Activated naive CD8-positive, alpha-beta T cell (primary cell): Measurements from ENCODE around the gene DTHD1.
A peak's percentile ranks its signal among the peaks of the same experiment; 100 is the strongest.

Experiments
- H3K27ac Mint-ChIP-seq: one replicate; pipeline ENCODE4 v1.8.0; 2021; ENCODE audit warnings: mixed read lengths
- H3K27me3 Mint-ChIP-seq: one replicate; pipeline ENCODE4 v1.8.0; 2021; ENCODE audit warnings: mixed read lengths
- H3K36me3 Mint-ChIP-seq: one replicate; pipeline ENCODE4 v1.8.0; 2021; ENCODE audit warnings: mixed read lengths
- H3K4me1 Mint-ChIP-seq: one replicate; pipeline ENCODE4 v1.8.0; 2021; ENCODE audit warnings: low read depth, mixed read lengths
- H3K4me3 Mint-ChIP-seq: one replicate; pipeline ENCODE4 v1.8.0; 2021; ENCODE audit warnings: mild to moderate bottlenecking, mixed read lengths
- H3K9me3 Mint-ChIP-seq: one replicate; pipeline ENCODE4 v1.8.0; 2021; ENCODE audit warnings: low read depth, mixed read lengths

Gene DTHD1

GRCh38 chr4:36388710-36389109, 107.3 kb downstream of the DTHD1 start:
- no peak overlapping the region for H3K4me3 Mint-ChIP-seq
- peaks cover 40% of the 10 kb centered on the region for H3K4me1 Mint-ChIP-seq
- no peaks in the 10 kb centered on the region for H3K27me3 Mint-ChIP-seq
- H3K9me3 Mint-ChIP-seq, result no peaks in the 10 kb centered on the region
- H3K27ac Mint-ChIP-seq, result no peak overlapping the region
- no peaks in the 10 kb centered on the region for H3K36me3 Mint-ChIP-seq

GRCh38 chr4:36391411-36391810, 110.0 kb downstream of the DTHD1 start:
- peaks cover 34% of the 10 kb centered on the region for H3K4me1 Mint-ChIP-seq
- no peak overlapping the region for H3K27ac Mint-ChIP-seq
- H3K9me3 Mint-ChIP-seq, result no peaks in the 10 kb centered on the region
- H3K36me3 Mint-ChIP-seq, result no peaks in the 10 kb centered on the region
- no peak overlapping the region for H3K4me3 Mint-ChIP-seq
- H3K27me3 Mint-ChIP-seq, result no peaks in the 10 kb centered on the region

- no peaks in the 10 kb centered on the region for H3K9me3 Mint-ChIP-seq
- no peak overlapping the region for H3K4me3 Mint-ChIP-seq
- H3K27ac Mint-ChIP-seq, result no peak overlapping the region
- H3K36me3 Mint-ChIP-seq, result no peaks in the 10 kb centered on the region
- no peaks in the 10 kb centered on the region for H3K27me3 Mint-ChIP-seq
- peaks cover 29% of the 10 kb centered on the region for H3K4me1 Mint-ChIP-seq
Measured at GRCh38 chr4:36392024-36392423, 110.6 kb downstream of the DTHD1 start.

DNA sequence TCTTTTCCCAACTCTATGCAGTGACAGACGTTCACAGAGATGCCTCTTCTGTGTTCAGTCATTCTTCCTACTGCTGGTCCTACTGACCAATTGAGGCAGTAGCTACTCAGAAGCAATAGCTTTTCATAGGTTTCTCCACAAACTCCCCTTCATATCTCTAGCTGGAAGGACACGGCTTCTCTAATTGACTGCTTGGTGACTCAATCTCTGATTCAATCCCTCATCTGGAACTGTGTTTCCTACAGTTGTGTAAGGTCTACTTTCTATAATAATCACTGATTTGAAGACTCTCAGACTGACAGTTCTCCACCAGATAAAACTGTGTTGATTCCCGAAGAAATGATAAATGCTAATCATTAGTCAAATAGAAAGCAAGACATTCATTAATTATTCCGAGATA, 111.5 kb downstream of the DTHD1 start:
- no peaks in the 10 kb centered on the region for H3K27me3 Mint-ChIP-seq
- peaks cover 25% of the 10 kb centered on the region for H3K4me1 Mint-ChIP-seq
- H3K4me3 Mint-ChIP-seq, result no peak overlapping the region
- no peaks in the 10 kb centered on the region for H3K36me3 Mint-ChIP-seq
- no peaks in the 10 kb centered on the region for H3K9me3 Mint-ChIP-seq
- H3K27ac Mint-ChIP-seq, result peak overlapping the region; percentile 35
